Fibroblast of lung (primary cell): ENCODE results near the gene ZGLP1. TPM values are rescaled to one million over a fixed set of nuclear protein-coding genes. Genes with fewer than 3 reads are reported as not detected.

Experiments
- DNase-seq, 2 donors: peaks; one replicate each; pipeline versions ENCODE4 v3.0.0 to v3.0.0-alpha.2; 2010; ENCODE audit warnings: low read depth in 2 of 2
- H2AFZ ChIP-seq: 2 replicates; pipeline ENCODE4 v1.5.1; 2012; ENCODE audit warnings: low read length, control low read depth, inconsistent platforms
- H3K27ac ChIP-seq: 2 replicates; pipeline ENCODE4 v1.5.1; 2011; ENCODE audit warnings: low read length, control low read depth; ENCODE audit not compliant: insufficient read depth
- H3K27me3 ChIP-seq: 2 replicates; pipeline ENCODE4 v1.5.1; 2011; ENCODE audit warnings: mild to moderate bottlenecking, low read length; ENCODE audit not compliant: control insufficient read depth, insufficient read depth
- H3K36me3 ChIP-seq: 2 replicates; pipeline ENCODE4 v1.5.1; 2011; ENCODE audit warnings: low read length; ENCODE audit not compliant: control insufficient read depth, insufficient read depth
- H3K4me1 ChIP-seq: 2 replicates; pipeline ENCODE4 v1.5.1; 2011; ENCODE audit warnings: low read length; ENCODE audit not compliant: control insufficient read depth, insufficient read depth; ENCODE audit errors: extremely low read depth
- H3K4me2 ChIP-seq: 2 replicates; pipeline ENCODE4 v1.5.1; 2011; ENCODE audit warnings: low read length, control low read depth; ENCODE audit not compliant: insufficient read depth; ENCODE audit errors: extremely low read depth
- H3K4me3 ChIP-seq, 4 experiments: fragments of 200-600 bp in 1 of 4; sonication (generic) in 1 of 4; replicated peaks in 1 of 4; 2 replicates each; pipeline ENCODE4 v1.5.1; 2011 to 2016; ENCODE audit warnings: low read length in 4 of 4, low read depth in 3 of 4, mild to moderate bottlenecking in 3 of 4, control low read depth in 2 of 4, inconsistent platforms in 1 of 4, mixed read lengths in 1 of 4; ENCODE audit not compliant: insufficient read depth in 1 of 4; ENCODE audit errors: control extremely low read depth in 1 of 4
- H3K79me2 ChIP-seq: 2 replicates; pipeline ENCODE4 v1.5.1; 2012; ENCODE audit warnings: mild to moderate bottlenecking, low read length, inconsistent platforms; ENCODE audit not compliant: control insufficient read depth, insufficient read depth
- H3K9ac ChIP-seq: 2 replicates; pipeline ENCODE4 v1.5.1; 2011; ENCODE audit warnings: mild to moderate bottlenecking, low read length, control low read depth; ENCODE audit not compliant: insufficient read depth
- H3K9me3 ChIP-seq: 2 replicates; pipeline ENCODE4 v1.5.1; 2012; ENCODE audit warnings: low read depth, low read length; ENCODE audit not compliant: control insufficient read depth, insufficient read depth
- H4K20me1 ChIP-seq: 2 replicates; pipeline ENCODE4 v1.5.1; 2011; ENCODE audit warnings: low read length; ENCODE audit not compliant: control insufficient read depth, insufficient read depth; ENCODE audit errors: extremely low read depth
- EZH2 ChIP-seq: IDR thresholded peaks from 2 replicates; pipeline ENCODE4 v1.5.1; 2012; ENCODE audit warnings: low read length, control low read depth, mild to moderate bottlenecking; ENCODE audit errors: missing control alignments
- polyA minus RNA-seq: library from RNA; depleted of rRNA, polyadenylated mRNA; stranded (reverse); fragments of >200 nt; gene quantifications from 2 replicates; pipeline ENCODE4 v1.2.3, GENCODE V29; 2011; ENCODE audit warnings: low replicate concordance
- polyA plus RNA-seq, 2 donors: library from polyadenylated mRNA; depleted of rRNA in 1 of 2; stranded (reverse) in 1 of 2; unstranded in 1 of 2; fragments of >200 nt; gene quantifications; 2 replicates each; pipeline ENCODE4 v1.2.1, GENCODE V29; 2011 to 2012; ENCODE audit warnings: missing spikeins in 1 of 2
- total RNA-seq: library from RNA; depleted of rRNA; stranded (reverse); fragments of >200 nt; gene quantifications from 2 replicates; pipeline ENCODE4 v1.2.1, GENCODE V29; 2014
- TF ChIP-seq, protein P1 (sequence below), 2 donors: IDR thresholded peaks in 1 of 2; conservative IDR thresholded peaks in 1 of 2; 1 replicate in 1 of 2; 2 replicates in 1 of 2; pipeline ENCODE4 v1.5.1; 2011 to 2012; ENCODE audit warnings: low read length in 2 of 2, control low read depth in 1 of 2, inconsistent platforms in 1 of 2, low read depth in 1 of 2, mild to moderate bottlenecking in 1 of 2

ZGLP1 gene
- total RNA-seq, result 0.51 and 0.66 TPM in 2 replicates
- 0.35 TPM in 2 replicates for polyA plus RNA-seq
- polyA plus RNA-seq (2012), result 0.55 and 0.67 TPM in 2 replicates
- polyA minus RNA-seq, result 0.19 and 2.5 TPM in 2 replicates

DNA sequence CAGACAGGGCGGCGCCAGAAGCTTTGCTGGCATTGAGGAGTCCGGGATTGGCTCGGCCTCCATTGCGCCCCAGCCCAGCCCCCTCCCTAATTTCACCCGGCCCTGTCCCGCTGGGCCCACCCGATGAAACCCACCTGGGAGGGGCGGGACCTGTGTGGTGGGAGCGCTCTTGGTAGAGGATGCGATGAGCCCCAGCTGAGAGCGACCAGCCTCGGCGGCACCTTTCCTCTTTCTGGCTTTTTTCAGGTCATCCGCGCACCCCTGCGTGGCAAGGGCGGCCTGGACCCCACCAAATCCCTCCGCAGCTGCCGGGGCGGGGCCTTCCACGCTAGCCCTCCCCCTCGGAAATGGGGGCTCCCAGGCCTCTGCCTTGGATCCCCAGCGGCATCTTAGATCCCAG lies at the start of gene ZGLP1:
Gene ZGLP1, minus strand, starts transcription at position 393 of the 400 bp plus-strand sequence.
- Histone ChIP-seq H2AFZ (no peak within 1 kb of the TSS), H3K27ac (no peak within 1 kb of the TSS), H3K79me2 (no peaks in the 10 kb centered on the region), H3K4me1 (peaks cover 3% of the 10 kb centered on the region), H3K4me3 (no peak within 1 kb of the TSS), H3K9ac (no peak within 1 kb of the TSS), H4K20me1 (no peaks in the 10 kb centered on the region), H3K36me3 (peaks cover 3% of the 10 kb centered on the region), H3K9me3 (no peaks in the 10 kb centered on the region), H3K4me2 (no peak within 1 kb of the TSS), H3K27me3 (no peaks in the 10 kb centered on the region)
- no peak for TF ChIP-seq EZH2
- TF ChIP-seq, protein P1, sequence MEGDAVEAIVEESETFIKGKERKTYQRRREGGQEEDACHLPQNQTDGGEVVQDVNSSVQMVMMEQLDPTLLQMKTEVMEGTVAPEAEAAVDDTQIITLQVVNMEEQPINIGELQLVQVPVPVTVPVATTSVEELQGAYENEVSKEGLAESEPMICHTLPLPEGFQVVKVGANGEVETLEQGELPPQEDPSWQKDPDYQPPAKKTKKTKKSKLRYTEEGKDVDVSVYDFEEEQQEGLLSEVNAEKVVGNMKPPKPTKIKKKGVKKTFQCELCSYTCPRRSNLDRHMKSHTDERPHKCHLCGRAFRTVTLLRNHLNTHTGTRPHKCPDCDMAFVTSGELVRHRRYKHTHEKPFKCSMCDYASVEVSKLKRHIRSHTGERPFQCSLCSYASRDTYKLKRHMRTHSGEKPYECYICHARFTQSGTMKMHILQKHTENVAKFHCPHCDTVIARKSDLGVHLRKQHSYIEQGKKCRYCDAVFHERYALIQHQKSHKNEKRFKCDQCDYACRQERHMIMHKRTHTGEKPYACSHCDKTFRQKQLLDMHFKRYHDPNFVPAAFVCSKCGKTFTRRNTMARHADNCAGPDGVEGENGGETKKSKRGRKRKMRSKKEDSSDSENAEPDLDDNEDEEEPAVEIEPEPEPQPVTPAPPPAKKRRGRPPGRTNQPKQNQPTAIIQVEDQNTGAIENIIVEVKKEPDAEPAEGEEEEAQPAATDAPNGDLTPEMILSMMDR (conservative IDR thresholded peaks at IDR 0.05 in 1 of 2, IDR thresholded peaks at IDR 0.05 in 1 of 2; ENCODE audit: low read depth in 1 of 2, low read length in 2 of 2), result no peak
- no peak for DNase-seq

DNA sequence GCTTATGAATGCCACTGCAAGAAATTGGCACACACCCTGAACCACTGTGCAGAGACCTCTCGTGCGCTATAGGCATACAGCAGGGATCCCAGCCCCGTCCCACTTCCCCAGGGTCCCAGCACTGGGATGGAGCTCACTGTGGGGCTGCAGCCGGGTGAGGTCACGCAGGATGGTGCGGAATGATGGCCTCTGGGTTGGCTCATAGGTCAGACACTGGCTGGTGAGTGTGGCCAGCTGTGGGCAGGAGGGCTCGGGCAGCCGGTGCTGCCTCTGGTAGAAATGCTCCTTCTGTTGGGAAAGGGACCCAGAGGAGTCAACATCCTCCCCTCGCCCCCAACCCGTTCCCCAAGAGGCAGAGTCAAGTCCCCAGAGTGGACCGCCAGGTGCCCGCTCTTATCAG lies 46.8 kb upstream of the ZGLP1 start:
- Histone ChIP-seq H3K9ac (no peak overlapping the region), H3K27ac (no peak overlapping the region), H3K27me3 (no peaks in the 10 kb centered on the region), H3K4me1 (no peaks in the 10 kb centered on the region), H2AFZ (no peak overlapping the region), H4K20me1 (no peaks in the 10 kb centered on the region), H3K4me3 (no peak overlapping the region), H3K9me3 (no peaks in the 10 kb centered on the region), H3K4me2 (no peak overlapping the region), H3K79me2 (no peaks in the 10 kb centered on the region), H3K36me3 (peaks cover 23% of the 10 kb centered on the region)
- TF ChIP-seq, protein P1 (conservative IDR thresholded peaks at IDR 0.05 in 1 of 2, IDR thresholded peaks at IDR 0.05 in 1 of 2; ENCODE audit: low read depth in 1 of 2, low read length in 2 of 2), result no peak
- no peak for TF ChIP-seq EZH2
- no peak for DNase-seq

DNA sequence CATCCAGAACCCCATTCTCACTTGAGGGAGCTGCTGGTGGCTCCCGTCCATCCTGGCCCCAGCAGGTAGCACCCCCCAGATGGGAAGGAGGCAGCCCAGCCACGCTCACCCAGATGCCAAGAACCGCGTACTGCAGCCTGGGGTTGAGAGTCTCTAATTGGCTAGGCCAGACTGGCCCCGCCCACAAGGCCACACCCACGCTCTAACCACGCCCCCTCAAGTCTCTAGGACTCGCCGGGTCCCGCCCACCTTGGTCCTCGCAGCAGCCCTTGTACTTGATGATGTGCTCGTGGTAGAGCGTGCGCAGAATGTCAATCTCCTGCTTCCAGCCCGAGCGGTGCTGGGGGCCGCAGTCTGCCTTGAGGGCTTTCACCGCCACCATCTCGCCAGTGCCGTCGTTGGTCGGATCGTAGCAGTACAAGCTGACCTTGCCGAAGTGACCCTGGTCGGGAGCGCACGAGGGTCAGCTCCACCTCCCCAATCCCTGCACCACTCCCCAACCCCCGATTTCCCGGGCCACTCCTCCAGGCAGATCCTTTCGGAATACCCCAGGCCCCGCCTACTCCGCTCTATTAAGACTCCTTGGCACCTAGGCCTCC lies 44.3 kb upstream of the ZGLP1 start:
- no peaks in the 10 kb centered on the region for H3K79me2 ChIP-seq
- H3K27me3 ChIP-seq, result no peaks in the 10 kb centered on the region
- no peak overlapping the region for H3K4me3 ChIP-seq
- H3K36me3 ChIP-seq, result peaks cover 17% of the 10 kb centered on the region
- TF ChIP-seq EZH2, result no peak
- TF ChIP-seq, protein P1 (conservative IDR thresholded peaks at IDR 0.05 in 1 of 2, IDR thresholded peaks at IDR 0.05 in 1 of 2; ENCODE audit: low read depth in 1 of 2, low read length in 2 of 2), result no peak
- H3K4me2 ChIP-seq, result no peak overlapping the region
- DNase-seq, result peak; percentile 19 to 26
- no peak overlapping the region for H2AFZ ChIP-seq
- H3K9me3 ChIP-seq, result no peaks in the 10 kb centered on the region
- no peak overlapping the region for H3K27ac ChIP-seq
- no peaks in the 10 kb centered on the region for H4K20me1 ChIP-seq
- no peaks in the 10 kb centered on the region for H3K4me1 ChIP-seq
- no peak overlapping the region for H3K9ac ChIP-seq
